Panc1 (cell line): Measurements from ENCODE around the gene GLI1.

Experiments used
- SIN3A ChIP-seq: IDR thresholded peaks from 2 replicates; pipeline ENCODE4 v1.6.1; 2012; ENCODE audit warnings: low read depth, mild to moderate bottlenecking, low read length, moderate library complexity, borderline replicate concordance; ENCODE audit not compliant: insufficient read depth
- TF ChIP-seq, protein P1 (sequence below): fragments of 450-650 bp; IDR thresholded peaks from 2 replicates; pipeline ENCODE4 v1.5.1; 2017; ENCODE audit warnings: mild to moderate bottlenecking
- TF ChIP-seq, protein P2 (sequence below), 2 experiments: IDR thresholded peaks; 2 replicates each; pipeline ENCODE4 v1.6.1; 2011 to 2012; ENCODE audit warnings: low read depth in 2 of 2, control low read depth in 1 of 2, low read length in 1 of 2, mild to moderate bottlenecking in 1 of 2, moderate library complexity in 1 of 2; ENCODE audit not compliant: insufficient read depth in 1 of 2

DNA sequence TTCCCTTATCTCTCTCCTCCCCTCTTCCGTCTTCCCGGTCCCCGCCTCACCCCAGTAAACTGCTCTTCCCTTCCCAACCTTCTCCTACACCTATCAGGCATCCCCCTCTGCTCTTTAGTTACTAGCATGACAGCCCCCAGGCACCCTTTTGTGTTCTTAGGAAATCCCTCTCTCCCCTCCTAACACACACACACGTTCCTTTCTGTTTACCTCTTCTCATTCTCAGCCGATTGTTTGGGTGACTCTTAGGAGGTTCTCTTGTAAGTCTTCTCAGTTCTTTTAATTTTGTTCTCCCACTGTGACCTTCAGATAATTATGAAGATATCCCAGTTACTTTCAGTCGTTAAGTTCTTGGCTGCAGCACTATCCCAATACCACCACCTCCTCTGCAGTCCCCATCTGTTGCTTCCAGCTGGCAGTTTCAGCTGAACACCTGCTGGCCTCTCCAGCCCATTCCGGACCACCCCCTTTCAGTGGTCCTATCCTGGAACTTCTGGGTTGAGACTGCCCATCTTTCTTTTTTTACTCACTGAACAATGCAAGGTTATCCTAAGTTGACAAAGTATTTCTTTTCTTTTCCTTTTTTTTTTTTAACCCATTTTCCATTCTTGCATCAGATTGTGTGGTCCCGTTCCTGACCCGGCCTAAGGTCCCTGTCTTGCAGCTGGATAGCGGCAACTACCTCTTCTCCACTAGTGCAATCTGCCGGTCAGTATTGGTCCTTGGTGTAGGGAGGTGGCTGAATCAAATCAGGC, 29.0 kb downstream of the GLI1 start:
- TF ChIP-seq, protein P1, sequence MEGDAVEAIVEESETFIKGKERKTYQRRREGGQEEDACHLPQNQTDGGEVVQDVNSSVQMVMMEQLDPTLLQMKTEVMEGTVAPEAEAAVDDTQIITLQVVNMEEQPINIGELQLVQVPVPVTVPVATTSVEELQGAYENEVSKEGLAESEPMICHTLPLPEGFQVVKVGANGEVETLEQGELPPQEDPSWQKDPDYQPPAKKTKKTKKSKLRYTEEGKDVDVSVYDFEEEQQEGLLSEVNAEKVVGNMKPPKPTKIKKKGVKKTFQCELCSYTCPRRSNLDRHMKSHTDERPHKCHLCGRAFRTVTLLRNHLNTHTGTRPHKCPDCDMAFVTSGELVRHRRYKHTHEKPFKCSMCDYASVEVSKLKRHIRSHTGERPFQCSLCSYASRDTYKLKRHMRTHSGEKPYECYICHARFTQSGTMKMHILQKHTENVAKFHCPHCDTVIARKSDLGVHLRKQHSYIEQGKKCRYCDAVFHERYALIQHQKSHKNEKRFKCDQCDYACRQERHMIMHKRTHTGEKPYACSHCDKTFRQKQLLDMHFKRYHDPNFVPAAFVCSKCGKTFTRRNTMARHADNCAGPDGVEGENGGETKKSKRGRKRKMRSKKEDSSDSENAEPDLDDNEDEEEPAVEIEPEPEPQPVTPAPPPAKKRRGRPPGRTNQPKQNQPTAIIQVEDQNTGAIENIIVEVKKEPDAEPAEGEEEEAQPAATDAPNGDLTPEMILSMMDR, result no peak
- TF ChIP-seq, protein P2, sequence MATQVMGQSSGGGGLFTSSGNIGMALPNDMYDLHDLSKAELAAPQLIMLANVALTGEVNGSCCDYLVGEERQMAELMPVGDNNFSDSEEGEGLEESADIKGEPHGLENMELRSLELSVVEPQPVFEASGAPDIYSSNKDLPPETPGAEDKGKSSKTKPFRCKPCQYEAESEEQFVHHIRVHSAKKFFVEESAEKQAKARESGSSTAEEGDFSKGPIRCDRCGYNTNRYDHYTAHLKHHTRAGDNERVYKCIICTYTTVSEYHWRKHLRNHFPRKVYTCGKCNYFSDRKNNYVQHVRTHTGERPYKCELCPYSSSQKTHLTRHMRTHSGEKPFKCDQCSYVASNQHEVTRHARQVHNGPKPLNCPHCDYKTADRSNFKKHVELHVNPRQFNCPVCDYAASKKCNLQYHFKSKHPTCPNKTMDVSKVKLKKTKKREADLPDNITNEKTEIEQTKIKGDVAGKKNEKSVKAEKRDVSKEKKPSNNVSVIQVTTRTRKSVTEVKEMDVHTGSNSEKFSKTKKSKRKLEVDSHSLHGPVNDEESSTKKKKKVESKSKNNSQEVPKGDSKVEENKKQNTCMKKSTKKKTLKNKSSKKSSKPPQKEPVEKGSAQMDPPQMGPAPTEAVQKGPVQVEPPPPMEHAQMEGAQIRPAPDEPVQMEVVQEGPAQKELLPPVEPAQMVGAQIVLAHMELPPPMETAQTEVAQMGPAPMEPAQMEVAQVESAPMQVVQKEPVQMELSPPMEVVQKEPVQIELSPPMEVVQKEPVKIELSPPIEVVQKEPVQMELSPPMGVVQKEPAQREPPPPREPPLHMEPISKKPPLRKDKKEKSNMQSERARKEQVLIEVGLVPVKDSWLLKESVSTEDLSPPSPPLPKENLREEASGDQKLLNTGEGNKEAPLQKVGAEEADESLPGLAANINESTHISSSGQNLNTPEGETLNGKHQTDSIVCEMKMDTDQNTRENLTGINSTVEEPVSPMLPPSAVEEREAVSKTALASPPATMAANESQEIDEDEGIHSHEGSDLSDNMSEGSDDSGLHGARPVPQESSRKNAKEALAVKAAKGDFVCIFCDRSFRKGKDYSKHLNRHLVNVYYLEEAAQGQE (IDR thresholded peaks at IDR 0.05; ENCODE audit: insufficient read depth in 1 of 2, low read depth in 2 of 2, low read length in 1 of 2), result no peak
- no peak for TF ChIP-seq SIN3A
